ENCODE data around the gene PGM2L1. TPM values are rescaled to one million over a fixed set of nuclear protein-coding genes. Genes with fewer than 3 reads are reported as not detected.

The PGM2L1 gene
- total and polyA plus RNA-seq, 2 of the 13 experiments (the other 11 are each of a cell fraction or from before 2014, with no cell fraction given) = 0.57 to 1.2 TPM

DNA sequence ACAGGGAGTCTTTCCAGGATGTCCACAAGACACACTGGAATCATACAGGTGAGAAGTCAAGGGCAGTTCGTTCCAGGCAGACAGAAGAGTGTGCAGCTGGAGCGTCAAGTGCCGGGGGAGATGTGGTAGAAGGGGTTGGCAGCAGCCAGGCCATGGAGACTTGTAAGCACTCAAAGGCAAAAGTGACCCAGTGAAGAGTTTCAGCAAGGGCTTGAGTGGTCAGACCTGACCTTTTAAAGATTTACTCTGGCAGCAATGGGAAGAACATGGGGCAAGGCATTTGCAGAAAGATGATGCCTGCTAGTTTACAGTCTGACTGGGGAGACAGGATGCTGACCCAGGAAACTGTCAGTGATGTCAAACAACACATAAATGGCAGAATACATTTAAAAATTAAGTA lies 115.8 kb downstream of the PGM2L1 start:
- Histone ChIP-seq H3K36me3 (replicated peaks in 1 of 2; ENCODE audit: control insufficient read depth in 1 of 2, insufficient read depth in 2 of 2, low read length in 2 of 2) (no peaks in the 10 kb centered on the region), H3K79me2 (ENCODE audit: insufficient read depth, low read length) (no peaks in the 10 kb centered on the region), H3K9me3 (ENCODE audit: low read length) (no peaks in the 10 kb centered on the region), H4K20me1 (ENCODE audit: insufficient read depth, low read length) (no peaks in the 10 kb centered on the region), H2AFZ (ENCODE audit: low read length) (no peak overlapping the region), H3K27ac (ENCODE audit: extremely low read length, insufficient read depth, low read length) (no peak overlapping the region), H3K27me3 (ENCODE audit: control insufficient read depth in 1 of 2, insufficient read depth in 2 of 2, low read length in 2 of 2) (no peaks in the 10 kb centered on the region), H3K9ac (ENCODE audit: insufficient read depth, low read depth, low read length) (no peak overlapping the region), H3K4me2 (ENCODE audit: low read depth, low read length) (no peak overlapping the region), H3K4me3 (replicated peaks in 1 of 3; ENCODE audit: insufficient read depth in 1 of 3, low read depth in 2 of 3, low read length in 3 of 3) (no peak overlapping the region), H3K4me1 (ENCODE audit: insufficient read depth, low read length) (no peaks in the 10 kb centered on the region)
- POLR2A ChIA-PET = no interaction called here
- 17% methylated on average over 3 of the region's 3 CpGs for WGBS (ENCODE audit: low lambda C conversion rate)
- in situ Hi-C loops (cut with HindIII; ENCODE audit: extremely low pct_ligation_motif_present, low pct_unique_long_range_greater_than_20kb) (no loop called here), intact Hi-C loops (cut with micrococcal nuclease; ENCODE audit: unreplicated experiment) (no loop called here)
- FAIRE-seq (no peak), DNase-seq (ENCODE audit: low spot score) (no peak), ATAC-seq (no peak)
- no TSS peak for BruUV-seq (replicated peaks)
- TF ChIP-seq, protein P1, sequence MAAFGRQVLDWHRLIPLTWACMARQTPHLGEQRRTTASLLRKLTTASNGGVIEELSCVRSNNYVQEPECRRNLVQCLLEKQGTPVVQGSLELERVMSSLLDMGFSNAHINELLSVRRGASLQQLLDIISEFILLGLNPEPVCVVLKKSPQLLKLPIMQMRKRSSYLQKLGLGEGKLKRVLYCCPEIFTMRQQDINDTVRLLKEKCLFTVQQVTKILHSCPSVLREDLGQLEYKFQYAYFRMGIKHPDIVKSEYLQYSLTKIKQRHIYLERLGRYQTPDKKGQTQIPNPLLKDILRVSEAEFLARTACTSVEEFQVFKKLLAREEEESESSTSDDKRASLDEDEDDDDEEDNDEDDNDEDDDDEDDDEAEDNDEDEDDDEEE (CRISPR knock-in tag; IDR thresholded peaks at IDR 0.05) = no peak
- TF ChIP-seq, protein P2, sequence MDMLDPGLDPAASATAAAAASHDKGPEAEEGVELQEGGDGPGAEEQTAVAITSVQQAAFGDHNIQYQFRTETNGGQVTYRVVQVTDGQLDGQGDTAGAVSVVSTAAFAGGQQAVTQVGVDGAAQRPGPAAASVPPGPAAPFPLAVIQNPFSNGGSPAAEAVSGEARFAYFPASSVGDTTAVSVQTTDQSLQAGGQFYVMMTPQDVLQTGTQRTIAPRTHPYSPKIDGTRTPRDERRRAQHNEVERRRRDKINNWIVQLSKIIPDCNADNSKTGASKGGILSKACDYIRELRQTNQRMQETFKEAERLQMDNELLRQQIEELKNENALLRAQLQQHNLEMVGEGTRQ (IDR thresholded peaks at IDR 0.05; ENCODE audit: low read depth, low read length) = no peak
- TF ChIP-seq, protein P2 (CRISPR knock-in tag; IDR thresholded peaks at IDR 0.05; ENCODE audit: borderline replicate concordance) = no peak
- TF ChIP-seq ZBTB1 (CRISPR knock-in tag; IDR thresholded peaks at IDR 0.05; ENCODE audit: borderline replicate concordance) (no peak), NFIB (CRISPR knock-in tag; IDR thresholded peaks at IDR 0.05; ENCODE audit: borderline replicate concordance) (no peak), ZNF431 (CRISPR knock-in tag; IDR thresholded peaks at IDR 0.05; ENCODE audit: borderline replicate concordance, low read depth) (no peak), KLF9 (CRISPR knock-in tag; IDR thresholded peaks at IDR 0.05; ENCODE audit: low read depth) (no peak), TP53 (CRISPR knock-in tag; conservative IDR thresholded peaks at IDR 0.05) (no peak), ZNF878 (CRISPR knock-in tag; IDR thresholded peaks at IDR 0.05) (no peak), MEIS2 (CRISPR knock-in tag; IDR thresholded peaks at IDR 0.05) (no peak), HIVEP1 (CRISPR knock-in tag; IDR thresholded peaks at IDR 0.05) (no peak), ESRRA (CRISPR knock-in tag; IDR thresholded peaks at IDR 0.05; ENCODE audit: low read depth) (no peak), IRF2 (CRISPR knock-in tag; IDR thresholded peaks at IDR 0.05) (no peak)
- TF ChIP-seq, protein P3, sequence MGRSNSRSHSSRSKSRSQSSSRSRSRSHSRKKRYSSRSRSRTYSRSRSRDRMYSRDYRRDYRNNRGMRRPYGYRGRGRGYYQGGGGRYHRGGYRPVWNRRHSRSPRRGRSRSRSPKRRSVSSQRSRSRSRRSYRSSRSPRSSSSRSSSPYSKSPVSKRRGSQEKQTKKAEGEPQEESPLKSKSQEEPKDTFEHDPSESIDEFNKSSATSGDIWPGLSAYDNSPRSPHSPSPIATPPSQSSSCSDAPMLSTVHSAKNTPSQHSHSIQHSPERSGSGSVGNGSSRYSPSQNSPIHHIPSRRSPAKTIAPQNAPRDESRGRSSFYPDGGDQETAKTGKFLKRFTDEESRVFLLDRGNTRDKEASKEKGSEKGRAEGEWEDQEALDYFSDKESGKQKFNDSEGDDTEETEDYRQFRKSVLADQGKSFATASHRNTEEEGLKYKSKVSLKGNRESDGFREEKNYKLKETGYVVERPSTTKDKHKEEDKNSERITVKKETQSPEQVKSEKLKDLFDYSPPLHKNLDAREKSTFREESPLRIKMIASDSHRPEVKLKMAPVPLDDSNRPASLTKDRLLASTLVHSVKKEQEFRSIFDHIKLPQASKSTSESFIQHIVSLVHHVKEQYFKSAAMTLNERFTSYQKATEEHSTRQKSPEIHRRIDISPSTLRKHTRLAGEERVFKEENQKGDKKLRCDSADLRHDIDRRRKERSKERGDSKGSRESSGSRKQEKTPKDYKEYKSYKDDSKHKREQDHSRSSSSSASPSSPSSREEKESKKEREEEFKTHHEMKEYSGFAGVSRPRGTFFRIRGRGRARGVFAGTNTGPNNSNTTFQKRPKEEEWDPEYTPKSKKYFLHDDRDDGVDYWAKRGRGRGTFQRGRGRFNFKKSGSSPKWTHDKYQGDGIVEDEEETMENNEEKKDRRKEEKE (IDR thresholded peaks at IDR 0.05) = no peak
- TF ChIP-seq, protein P4, sequence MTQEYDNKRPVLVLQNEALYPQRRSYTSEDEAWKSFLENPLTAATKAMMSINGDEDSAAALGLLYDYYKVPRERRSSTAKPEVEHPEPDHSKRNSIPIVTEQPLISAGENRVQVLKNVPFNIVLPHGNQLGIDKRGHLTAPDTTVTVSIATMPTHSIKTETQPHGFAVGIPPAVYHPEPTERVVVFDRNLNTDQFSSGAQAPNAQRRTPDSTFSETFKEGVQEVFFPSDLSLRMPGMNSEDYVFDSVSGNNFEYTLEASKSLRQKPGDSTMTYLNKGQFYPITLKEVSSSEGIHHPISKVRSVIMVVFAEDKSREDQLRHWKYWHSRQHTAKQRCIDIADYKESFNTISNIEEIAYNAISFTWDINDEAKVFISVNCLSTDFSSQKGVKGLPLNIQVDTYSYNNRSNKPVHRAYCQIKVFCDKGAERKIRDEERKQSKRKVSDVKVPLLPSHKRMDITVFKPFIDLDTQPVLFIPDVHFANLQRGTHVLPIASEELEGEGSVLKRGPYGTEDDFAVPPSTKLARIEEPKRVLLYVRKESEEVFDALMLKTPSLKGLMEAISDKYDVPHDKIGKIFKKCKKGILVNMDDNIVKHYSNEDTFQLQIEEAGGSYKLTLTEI (CRISPR knock-in tag; conservative IDR thresholded peaks at IDR 0.05) = no peak
- TF ChIP-seq, protein P5, sequence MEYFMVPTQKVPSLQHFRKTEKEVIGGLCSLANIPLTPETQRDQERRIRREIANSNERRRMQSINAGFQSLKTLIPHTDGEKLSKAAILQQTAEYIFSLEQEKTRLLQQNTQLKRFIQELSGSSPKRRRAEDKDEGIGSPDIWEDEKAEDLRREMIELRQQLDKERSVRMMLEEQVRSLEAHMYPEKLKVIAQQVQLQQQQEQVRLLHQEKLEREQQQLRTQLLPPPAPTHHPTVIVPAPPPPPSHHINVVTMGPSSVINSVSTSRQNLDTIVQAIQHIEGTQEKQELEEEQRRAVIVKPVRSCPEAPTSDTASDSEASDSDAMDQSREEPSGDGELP (IDR thresholded peaks at IDR 0.05; ENCODE audit: borderline replicate concordance, low read depth) = no peak
- CTCF ChIA-PET (ENCODE audit: low intra/inter-chr PET ratio, low total read pairs) = interaction anchor here (0.5 kb wide), 1 partner anchor 604 kb away, joined by 3 read pairs; no protein-coding TSS in a partner anchor
